SK-N-SH treated with all-trans-retinoic acid at 6 μM for 48 hours (cell line): ENCODE measurements around the gene PRKAA2.

ENCODE experiments used
- ARNTL ChIP-seq: fragments of 450-650 bp; formaldehyde crosslinking; IDR thresholded peaks from 2 replicates; pipeline ENCODE4 v1.5.0; 2020; ENCODE audit warnings: low read depth, mild to moderate bottlenecking, moderate library complexity, borderline replicate concordance
- BACH2 ChIP-seq: fragments of 250-450 bp; sonication (Bioruptor Pico); IDR thresholded peaks from 2 replicates; pipeline ENCODE4 v1.9.0; 2021; ENCODE audit warnings: mild to moderate bottlenecking, borderline replicate concordance
- CSDC2 ChIP-seq: fragments of 250-450 bp; sonication (Bioruptor Pico); IDR thresholded peaks from 2 replicates; pipeline ENCODE4 v1.5.0; 2020; ENCODE audit warnings: mild to moderate bottlenecking, moderate library complexity
- CSRNP3 ChIP-seq: fragments of 250-450 bp; sonication (Bioruptor Pico); IDR thresholded peaks from 2 replicates; pipeline ENCODE4 v1.5.1; 2021; ENCODE audit warnings: mild to moderate bottlenecking, moderate library complexity
- ESRRG ChIP-seq: fragments of 250-450 bp; sonication (Bioruptor Pico); IDR thresholded peaks from 2 replicates; pipeline ENCODE4 v1.6.1; 2021; ENCODE audit warnings: mild to moderate bottlenecking
- GLIS3 ChIP-seq: fragments of 250-450 bp; sonication (Bioruptor Pico); IDR thresholded peaks from 2 replicates; pipeline ENCODE4 v1.5.0; 2020; ENCODE audit warnings: mild to moderate bottlenecking, moderate library complexity
- OSR1 ChIP-seq: fragments of 250-450 bp; sonication (Bioruptor Pico); IDR thresholded peaks from 2 replicates; pipeline ENCODE4 v1.8.0; 2022; ENCODE audit warnings: moderate library complexity, mild to moderate bottlenecking, inconsistent platforms
- PATZ1 ChIP-seq: fragments of 250-450 bp; sonication (Bioruptor Pico); IDR thresholded peaks from 2 replicates; pipeline ENCODE4 v1.8.0; 2020; ENCODE audit warnings: mild to moderate bottlenecking, moderate library complexity, borderline replicate concordance
- PPARA ChIP-seq: fragments of 250-450 bp; sonication (Bioruptor Pico); IDR thresholded peaks from 2 replicates; pipeline ENCODE4 v1.5.0; 2020; ENCODE audit warnings: mild to moderate bottlenecking, borderline replicate concordance
- SNAI2 ChIP-seq: fragments of 250-450 bp; sonication (Bioruptor Pico); IDR thresholded peaks from 2 replicates; pipeline ENCODE4 v1.5.0; 2020; ENCODE audit warnings: mild to moderate bottlenecking, moderate library complexity
- TSHZ2 ChIP-seq: fragments of 250-450 bp; sonication (Bioruptor Pico); IDR thresholded peaks from 2 replicates; pipeline ENCODE4 v1.5.0; 2020; ENCODE audit warnings: mild to moderate bottlenecking, moderate library complexity
- ZFP30 ChIP-seq: fragments of 450-650 bp; formaldehyde crosslinking; IDR thresholded peaks from 2 replicates; pipeline ENCODE4 v1.5.0; 2022; ENCODE audit warnings: mild to moderate bottlenecking, moderate library complexity
- ZNF8 ChIP-seq: fragments of 450-650 bp; formaldehyde crosslinking; IDR thresholded peaks from 2 replicates; pipeline ENCODE4 v1.5.0; 2020; ENCODE audit warnings: mild to moderate bottlenecking, moderate library complexity

- TF ChIP-seq OSR1 (CRISPR knock-in tag), result no peak
- no peak for TF ChIP-seq CSDC2 (CRISPR knock-in tag)
- no peak for TF ChIP-seq BACH2
- no peak for TF ChIP-seq SNAI2 (CRISPR knock-in tag)
- TF ChIP-seq GLIS3 (CRISPR knock-in tag), result no peak
- TF ChIP-seq ESRRG, result no peak
- TF ChIP-seq ZFP30, result no peak
- TF ChIP-seq ARNTL, result no peak
- TF ChIP-seq ZNF8 (CRISPR knock-in tag), result no peak
- TF ChIP-seq TSHZ2, result no peak
- TF ChIP-seq PATZ1 (CRISPR knock-in tag), result no peak
- TF ChIP-seq CSRNP3 (CRISPR knock-in tag), result no peak
- no peak for TF ChIP-seq PPARA
Observed at GRCh38 chr1:56672579-56672978, 27.5 kb downstream of the PRKAA2 start.
